Midbrain (tissue), 1 donor: Measurements from ENCODE around the gene KRTAP1-5.
"Not testable (repeated sequence)": the region's sequence is repeated elsewhere in the genome, so short reads cannot be mapped to it uniquely, and the experiment has no call there.

ENCODE experiments used
- DNase-seq: peaks from one replicate; lab custom pipeline; 2025; lab: John Stamatoyannopoulos, UW

Gene KRTAP1-5

GRCh38 chr17:41004397-41004796, 22.6 kb downstream of the KRTAP1-5 start:
- DNase-seq, result no peak

- no peak for DNase-seq
These were observed 23.1 kb downstream of the KRTAP1-5 start for GRCh38 chr17:41003926-41004325.

GRCh38 chr17:41002814-41003213, 24.2 kb downstream of the KRTAP1-5 start:
- DNase-seq, result no peak

- no peak for DNase-seq
These were observed 25.2 kb downstream of the KRTAP1-5 start for GRCh38 chr17:41001795-41002194.

- not testable (repeated sequence) for DNase-seq
These were observed 27.4 kb downstream of the KRTAP1-5 start, which contains the start of gene KRTAP3-2 for GRCh38 chr17:40999563-40999962. KRTAP3-2 (minus strand) TSS chr17:40999906; CDS start chr17:40999853, 53 bp downstream.

GRCh38 chr17:40997361-40997760, 29.6 kb downstream of the KRTAP1-5 start:
- no peak for DNase-seq

GRCh38 chr17:40996829-40997228, 30.2 kb downstream of the KRTAP1-5 start:
- no peak for DNase-seq

GRCh38 chr17:40995116-40995515, 31.9 kb downstream of the KRTAP1-5 start:
- no peak for DNase-seq

GRCh38 chr17:40993839-40994238, 33.2 kb downstream of the KRTAP1-5 start, which contains the start of gene KRTAP3-3:
KRTAP3-3 (minus strand) TSS chr17:40994164; CDS start chr17:40994097, 67 bp downstream.
- DNase-seq, result no peak

GRCh38 chr17:40993084-40993483, 33.9 kb downstream of the KRTAP1-5 start:
- DNase-seq, result no peak

GRCh38 chr17:40992666-40993065, 34.3 kb downstream of the KRTAP1-5 start:
- no peak for DNase-seq

GRCh38 chr17:40986920-40987319, 40.1 kb downstream of the KRTAP1-5 start:
- DNase-seq, result no peak

GRCh38 chr17:40984226-40984625, 42.8 kb downstream of the KRTAP1-5 start, which contains the start of gene KRT40:
KRT40 (minus strand) TSS chr17:40984326; CDS start chr17:40984273, 53 bp downstream.
- DNase-seq, result no peak

- DNase-seq, result no peak
These were observed 45.9 kb downstream of the KRTAP1-5 start for GRCh38 chr17:40981115-40981514.

GRCh38 chr17:40980596-40980995, 46.4 kb downstream of the KRTAP1-5 start:
- DNase-seq, result peak; percentile 27

- DNase-seq, result no peak
These were observed 46.9 kb downstream of the KRTAP1-5 start for GRCh38 chr17:40980117-40980516.

GRCh38 chr17:40978575-40979151, 48.3 kb downstream of the KRTAP1-5 start:
- no peak for DNase-seq
